Measurements from ENCODE around the gene GRIN2C.

The GRIN2C gene

DNA sequence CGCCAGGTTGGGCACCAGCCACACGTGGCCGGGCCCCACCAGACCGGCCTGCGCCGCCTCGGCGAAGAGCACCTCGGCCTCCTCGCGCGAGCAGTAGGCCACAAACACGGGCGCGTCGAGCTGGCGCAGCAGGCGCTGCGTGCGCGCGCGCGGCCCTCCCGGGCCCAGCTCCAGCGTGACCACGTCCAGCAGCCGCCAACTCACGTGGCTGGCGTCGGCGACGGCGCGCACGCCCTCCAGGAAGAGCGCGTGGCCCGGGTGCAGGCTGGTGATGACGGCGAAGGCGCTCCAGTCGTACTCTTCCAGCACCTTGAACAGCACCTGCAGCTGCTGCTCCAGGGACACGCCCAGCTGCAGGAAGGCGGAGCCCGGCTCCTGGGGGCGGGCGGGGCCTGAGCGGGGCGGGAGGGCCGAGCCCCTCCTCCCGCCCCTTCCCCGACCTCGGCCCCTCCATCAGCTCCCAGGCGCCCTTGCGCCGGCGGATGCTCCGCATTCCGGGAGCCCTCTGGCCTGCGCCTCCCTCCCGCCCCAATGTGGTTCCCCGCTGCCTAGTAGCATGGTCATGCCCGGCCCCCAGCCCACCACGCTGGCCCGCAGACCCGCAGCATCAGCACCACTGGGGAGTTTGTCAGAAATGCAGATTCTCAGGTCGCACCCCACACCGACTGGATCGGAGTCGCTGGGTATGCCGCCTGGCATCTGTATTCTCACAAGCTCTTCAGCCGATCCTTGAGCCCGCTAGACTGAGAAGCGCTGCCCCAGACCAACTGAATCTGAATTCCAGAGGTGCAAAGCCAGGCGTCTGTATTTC lies 7.2 kb downstream of the GRIN2C start:
- no peak for TF ChIP-seq TAF1 (IDR thresholded peaks at IDR 0.05; ENCODE audit: borderline replicate concordance, insufficient read depth, low read length)
- TF ChIP-seq, protein P1, sequence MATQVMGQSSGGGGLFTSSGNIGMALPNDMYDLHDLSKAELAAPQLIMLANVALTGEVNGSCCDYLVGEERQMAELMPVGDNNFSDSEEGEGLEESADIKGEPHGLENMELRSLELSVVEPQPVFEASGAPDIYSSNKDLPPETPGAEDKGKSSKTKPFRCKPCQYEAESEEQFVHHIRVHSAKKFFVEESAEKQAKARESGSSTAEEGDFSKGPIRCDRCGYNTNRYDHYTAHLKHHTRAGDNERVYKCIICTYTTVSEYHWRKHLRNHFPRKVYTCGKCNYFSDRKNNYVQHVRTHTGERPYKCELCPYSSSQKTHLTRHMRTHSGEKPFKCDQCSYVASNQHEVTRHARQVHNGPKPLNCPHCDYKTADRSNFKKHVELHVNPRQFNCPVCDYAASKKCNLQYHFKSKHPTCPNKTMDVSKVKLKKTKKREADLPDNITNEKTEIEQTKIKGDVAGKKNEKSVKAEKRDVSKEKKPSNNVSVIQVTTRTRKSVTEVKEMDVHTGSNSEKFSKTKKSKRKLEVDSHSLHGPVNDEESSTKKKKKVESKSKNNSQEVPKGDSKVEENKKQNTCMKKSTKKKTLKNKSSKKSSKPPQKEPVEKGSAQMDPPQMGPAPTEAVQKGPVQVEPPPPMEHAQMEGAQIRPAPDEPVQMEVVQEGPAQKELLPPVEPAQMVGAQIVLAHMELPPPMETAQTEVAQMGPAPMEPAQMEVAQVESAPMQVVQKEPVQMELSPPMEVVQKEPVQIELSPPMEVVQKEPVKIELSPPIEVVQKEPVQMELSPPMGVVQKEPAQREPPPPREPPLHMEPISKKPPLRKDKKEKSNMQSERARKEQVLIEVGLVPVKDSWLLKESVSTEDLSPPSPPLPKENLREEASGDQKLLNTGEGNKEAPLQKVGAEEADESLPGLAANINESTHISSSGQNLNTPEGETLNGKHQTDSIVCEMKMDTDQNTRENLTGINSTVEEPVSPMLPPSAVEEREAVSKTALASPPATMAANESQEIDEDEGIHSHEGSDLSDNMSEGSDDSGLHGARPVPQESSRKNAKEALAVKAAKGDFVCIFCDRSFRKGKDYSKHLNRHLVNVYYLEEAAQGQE (IDR thresholded peaks at IDR 0.05; ENCODE audit: insufficient read depth in 1 of 2, low read depth in 2 of 2, low read length in 2 of 2), result peak; percentile 31 to 80; a peak in 2 of 4 replicates

DNA sequence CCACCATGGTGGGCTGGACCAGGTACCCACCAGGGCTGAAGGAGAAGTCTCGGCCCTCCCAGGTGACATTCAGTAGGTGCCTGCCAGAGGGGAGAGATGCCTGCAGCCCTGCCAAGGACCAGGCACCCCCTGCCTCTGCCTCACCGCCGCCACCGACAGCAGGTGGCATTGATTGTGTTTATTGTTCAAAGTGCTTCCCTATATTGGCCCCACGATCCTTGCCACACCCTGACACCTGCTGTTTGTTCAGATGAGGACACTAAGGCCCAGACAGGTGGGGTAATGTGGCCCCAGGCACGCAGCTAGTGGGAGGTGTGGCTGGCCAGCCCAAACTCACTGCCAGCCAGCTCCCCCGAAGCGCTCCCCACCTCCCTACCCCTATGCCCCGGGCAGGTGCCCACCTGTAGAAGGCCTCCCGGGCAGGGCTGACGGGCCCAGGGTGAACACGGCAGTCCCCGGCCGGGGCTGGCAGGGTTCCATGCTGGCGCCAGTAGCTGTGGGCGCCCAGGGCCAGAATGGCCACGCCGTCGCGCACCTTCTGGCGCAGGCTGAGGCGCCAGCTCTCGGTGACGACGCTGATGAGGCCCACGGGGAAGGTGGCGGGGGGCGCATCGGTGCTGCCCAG lies 8.0 kb downstream of the GRIN2C start:
- TF ChIP-seq TAF1 (IDR thresholded peaks at IDR 0.05; ENCODE audit: borderline replicate concordance, insufficient read depth, low read length), result no peak

DNA sequence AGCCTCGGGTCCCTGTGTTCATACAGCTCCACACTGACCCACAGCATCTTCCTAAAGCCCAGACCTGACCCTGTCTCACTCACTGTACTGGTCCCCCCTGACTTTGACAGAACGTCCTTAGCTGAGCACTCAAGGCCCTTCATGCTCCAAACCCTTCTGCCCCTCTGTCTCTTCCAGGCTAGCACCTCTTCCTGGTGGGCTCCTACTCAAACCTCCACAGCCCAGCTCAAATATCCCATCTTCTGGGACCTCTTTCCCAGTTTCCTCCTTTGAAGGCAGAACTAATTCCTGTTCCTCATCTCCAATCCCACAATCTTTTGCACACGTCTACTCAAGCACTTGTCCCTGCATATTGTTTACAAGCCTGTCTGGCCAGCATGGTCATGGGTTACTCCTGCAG lies 8.8 kb downstream of the GRIN2C start:
- no peak for TF ChIP-seq SIN3A (IDR thresholded peaks at IDR 0.05; ENCODE audit: borderline replicate concordance, insufficient read depth, low read length)
- TF ChIP-seq, protein P1 (IDR thresholded peaks at IDR 0.05; ENCODE audit: insufficient read depth in 1 of 2, low read depth in 2 of 2, low read length in 2 of 2), result no peak
- no peak for TF ChIP-seq POLR2AphosphoS5 (IDR thresholded peaks at IDR 0.05; ENCODE audit: low read depth, low read length)
- TF ChIP-seq FOXP2 (optimal IDR thresholded peaks at IDR 0.05; ENCODE audit: borderline replicate concordance, extremely low read depth, extremely low read length, insufficient read depth), result no peak
- TF ChIP-seq TAF1 (IDR thresholded peaks at IDR 0.05; ENCODE audit: borderline replicate concordance, insufficient read depth, low read length), result no peak

DNA sequence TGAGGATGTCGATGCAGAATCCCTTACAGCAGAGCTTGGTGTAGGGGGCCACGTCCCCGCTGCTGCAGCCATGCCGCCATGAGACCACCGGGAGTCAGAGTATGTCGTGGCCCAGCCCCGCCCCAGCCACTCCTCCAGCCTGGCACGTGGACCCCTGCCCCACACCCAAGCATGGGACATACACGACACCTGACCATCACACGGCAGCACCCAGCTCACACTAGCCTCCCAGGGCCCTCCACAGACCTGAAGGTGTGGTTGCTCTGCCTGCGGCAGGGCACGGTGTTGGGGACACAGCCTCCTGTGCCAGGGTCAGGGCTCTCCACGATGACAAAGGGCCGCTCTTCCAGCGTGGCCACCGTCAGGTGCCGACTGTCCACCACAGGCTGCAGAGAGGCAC lies 9.4 kb downstream of the GRIN2C start:
- TF ChIP-seq TAF1 (IDR thresholded peaks at IDR 0.05; ENCODE audit: borderline replicate concordance, insufficient read depth, low read length), result no peak
- TF ChIP-seq, protein P1 (IDR thresholded peaks at IDR 0.05; ENCODE audit: insufficient read depth in 1 of 2, low read depth in 2 of 2, low read length in 2 of 2), result no peak
- no peak for TF ChIP-seq FOXP2 (optimal IDR thresholded peaks at IDR 0.05; ENCODE audit: borderline replicate concordance, extremely low read depth, extremely low read length, insufficient read depth)
- no peak for TF ChIP-seq POLR2AphosphoS5 (IDR thresholded peaks at IDR 0.05; ENCODE audit: low read depth, low read length)
- no peak for TF ChIP-seq SIN3A (IDR thresholded peaks at IDR 0.05; ENCODE audit: borderline replicate concordance, insufficient read depth, low read length)

DNA sequence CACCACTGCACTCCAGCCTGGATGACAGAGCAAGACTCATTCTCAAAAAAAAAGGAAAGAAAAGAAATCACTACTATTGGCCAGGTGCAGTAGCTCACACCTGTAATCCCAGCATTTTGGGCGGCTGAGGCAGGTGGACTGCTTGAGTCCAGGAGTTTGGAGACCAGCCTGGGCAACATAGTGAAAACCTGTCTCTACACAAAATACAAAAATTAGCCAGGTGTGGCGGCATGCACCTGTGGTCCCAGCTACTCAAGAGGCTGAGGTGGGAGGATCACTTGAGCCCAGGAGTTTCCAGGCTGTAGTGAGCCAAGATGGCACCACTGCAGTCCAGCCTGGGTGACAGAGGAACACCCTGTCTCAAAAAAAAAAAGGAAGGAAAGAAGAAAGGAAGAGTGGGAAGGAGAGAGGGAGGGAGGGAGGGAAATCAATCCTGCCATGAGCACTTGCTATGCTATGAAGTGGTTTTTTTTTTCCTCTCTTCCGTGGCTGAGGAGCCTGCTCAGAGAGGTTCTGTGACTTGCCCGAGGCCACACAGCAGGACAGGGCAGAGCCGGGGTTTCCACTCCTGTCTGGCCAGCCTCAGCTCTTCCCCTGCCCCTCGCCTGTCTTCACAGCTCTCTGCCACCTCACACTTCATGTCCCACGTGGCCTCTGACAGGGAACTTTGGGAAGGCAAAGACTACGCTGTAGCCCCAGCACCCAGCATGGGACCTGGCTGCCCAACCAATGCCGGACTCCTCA lies 10.9 kb downstream of the GRIN2C start:
- TF ChIP-seq, protein P1 (IDR thresholded peaks at IDR 0.05; ENCODE audit: insufficient read depth in 1 of 2, low read depth in 2 of 2, low read length in 2 of 2), result no peak
- TF ChIP-seq POLR2AphosphoS5 (IDR thresholded peaks at IDR 0.05; ENCODE audit: low read depth, low read length) (no peak), FOXP2 (optimal IDR thresholded peaks at IDR 0.05; ENCODE audit: borderline replicate concordance, extremely low read depth, extremely low read length, insufficient read depth) (no peak), SIN3A (IDR thresholded peaks at IDR 0.05; ENCODE audit: borderline replicate concordance, insufficient read depth, low read length) (no peak), TAF1 (IDR thresholded peaks at IDR 0.05; ENCODE audit: borderline replicate concordance, insufficient read depth, low read length) (no peak)

Data from PFSK-1 (cell line).